Lung microvascular endothelial cell (primary cell): ENCODE data around the gene AGBL2. TPM values are rescaled to one million over a fixed set of nuclear protein-coding genes. Genes with fewer than 3 reads are reported as not detected.
A peak's percentile ranks its signal among the peaks of the same experiment; 100 is the strongest.
"Not testable (repeated sequence)": the region's sequence is repeated elsewhere in the genome, so short reads cannot be mapped to it uniquely, and the experiment has no call there.

Experiments
- DNase-seq, 2 donors: peaks; one replicate each; pipeline versions ENCODE4 v3.0.0 to v3.0.0-alpha.2; 2010; ENCODE audit warnings: low read depth in 2 of 2
- total RNA-seq: library from RNA; depleted of rRNA; stranded (reverse); fragments of >200 nt; gene quantifications from 2 replicates; pipeline ENCODE4 v1.2.1, GENCODE V29; 2014

AGBL2 gene
- total RNA-seq, 1 donor from 2014 or later: 0.20 TPM

DNA sequence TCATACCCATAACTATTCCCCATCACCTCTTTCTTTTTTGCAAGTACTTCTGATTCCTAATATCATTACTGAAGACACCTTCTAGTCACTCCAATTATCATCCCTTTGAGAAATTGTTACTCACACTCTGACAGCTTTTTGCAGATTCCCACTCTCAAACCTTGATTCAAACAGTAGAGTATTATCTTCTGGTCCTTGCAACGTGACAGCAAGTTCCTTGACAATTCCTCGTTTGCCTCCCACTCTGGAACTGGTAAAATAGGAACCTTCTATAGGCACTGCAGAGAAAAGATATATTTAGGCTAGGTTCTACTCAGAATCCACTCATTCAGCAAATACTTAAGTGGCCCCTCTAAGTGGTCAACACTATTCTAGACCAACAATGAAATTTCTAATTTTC, 23.2 kb downstream of the AGBL2 start:
- DNase-seq: no peak

- DNase-seq: no peak
Observed at GRCh38 chr11:47689480-47689879, 25.7 kb downstream of the AGBL2 start.

DNA sequence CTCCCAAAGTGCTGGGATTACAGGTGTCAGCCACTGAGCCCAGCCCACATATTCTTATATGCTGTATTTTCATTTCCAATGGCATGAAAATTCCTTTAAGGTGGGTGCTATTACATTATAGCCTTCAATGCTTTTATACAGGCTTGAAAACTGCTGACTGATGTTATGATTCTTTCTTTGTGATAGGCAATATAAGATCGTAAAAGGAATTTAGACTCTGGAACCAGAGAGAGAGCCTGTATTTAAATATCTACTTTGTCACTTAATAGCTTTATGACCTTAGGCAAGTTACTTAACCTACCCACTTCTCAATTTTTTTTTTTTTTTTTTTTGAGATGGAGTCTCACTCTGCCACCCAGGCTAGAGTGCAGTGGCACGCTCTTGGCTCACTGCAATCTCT, 26.2 kb downstream of the AGBL2 start:
- no peak for DNase-seq

- no peak for DNase-seq
Observed at GRCh38 chr11:47688111-47688510, 27.1 kb downstream of the AGBL2 start.

DNA sequence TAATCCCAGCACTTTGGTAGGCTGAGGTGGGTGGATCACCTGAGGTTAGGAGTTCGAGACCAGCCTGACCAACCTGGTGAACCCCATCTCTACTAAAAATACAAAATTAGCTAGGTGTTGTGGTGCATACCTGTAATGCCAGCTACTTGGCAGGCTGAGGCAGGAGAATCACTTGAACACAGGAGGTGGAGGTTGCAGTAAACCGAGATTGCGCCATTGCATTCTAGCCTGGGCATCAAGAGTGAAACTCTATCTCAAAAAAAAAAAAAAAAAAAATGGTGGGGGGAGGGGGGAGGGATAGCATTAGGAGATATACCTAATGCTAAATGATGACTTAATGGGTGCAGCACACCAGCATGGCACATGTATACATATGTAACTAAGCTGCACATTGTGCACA, 28.5 kb downstream of the AGBL2 start:
- not testable (repeated sequence) for DNase-seq

- no peak for DNase-seq
Observed at GRCh38 chr11:47686151-47686550, 29.0 kb downstream of the AGBL2 start.

- DNase-seq: no peak
Observed at GRCh38 chr11:47675851-47676250, 39.3 kb downstream of the AGBL2 start.

DNA sequence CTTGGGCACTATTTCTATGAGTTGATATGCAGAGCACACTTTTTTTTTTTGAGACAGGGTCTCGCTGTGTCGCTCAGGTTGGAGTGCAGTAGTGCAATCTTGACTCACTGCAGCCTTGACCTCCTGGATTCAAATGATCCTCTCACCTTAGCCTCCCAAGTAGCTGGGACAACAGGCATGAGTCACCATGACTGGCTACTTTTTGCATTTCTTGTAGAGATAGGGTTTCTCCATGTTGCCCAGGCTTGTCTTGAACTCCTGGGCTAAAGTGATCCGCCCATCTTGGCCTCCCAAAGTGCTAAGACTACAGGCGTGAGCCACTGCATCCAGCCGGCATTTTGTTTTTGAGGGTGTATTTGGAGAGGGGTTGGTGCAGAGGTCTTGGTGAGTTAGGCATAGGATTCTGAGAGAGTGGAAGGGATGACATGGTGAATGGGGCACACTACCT, 42.9 kb downstream of the AGBL2 start:
- DNase-seq: no peak

- no peak for DNase-seq
Observed at GRCh38 chr11:47669856-47670255, 45.3 kb downstream of the AGBL2 start.

GRCh38 chr11:47668665-47669064, 46.5 kb downstream of the AGBL2 start:
- peak; percentile 38 to 94 for DNase-seq

DNA sequence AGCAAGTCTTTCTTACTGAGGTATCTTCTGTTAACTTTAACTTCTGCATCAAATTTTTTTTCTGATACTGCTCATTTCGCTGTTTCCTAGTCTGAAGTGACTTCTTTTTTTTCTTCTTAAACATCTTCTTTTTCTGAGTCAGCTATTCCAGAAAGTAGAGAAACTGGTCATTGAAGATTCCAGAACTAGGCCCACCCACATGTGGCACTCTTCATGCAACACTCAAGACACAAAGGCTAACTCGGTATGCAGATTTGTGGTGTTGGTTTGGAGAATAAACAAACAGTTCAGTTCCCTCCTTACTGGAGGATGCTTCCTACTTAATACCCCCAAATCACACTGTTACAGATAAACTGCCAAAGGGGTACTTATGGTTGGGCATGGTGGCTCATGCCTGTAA, 47.6 kb downstream of the AGBL2 start:
- no peak for DNase-seq

- DNase-seq: no peak
Observed at GRCh38 chr11:47667135-47667534, 48.0 kb downstream of the AGBL2 start.

DNA sequence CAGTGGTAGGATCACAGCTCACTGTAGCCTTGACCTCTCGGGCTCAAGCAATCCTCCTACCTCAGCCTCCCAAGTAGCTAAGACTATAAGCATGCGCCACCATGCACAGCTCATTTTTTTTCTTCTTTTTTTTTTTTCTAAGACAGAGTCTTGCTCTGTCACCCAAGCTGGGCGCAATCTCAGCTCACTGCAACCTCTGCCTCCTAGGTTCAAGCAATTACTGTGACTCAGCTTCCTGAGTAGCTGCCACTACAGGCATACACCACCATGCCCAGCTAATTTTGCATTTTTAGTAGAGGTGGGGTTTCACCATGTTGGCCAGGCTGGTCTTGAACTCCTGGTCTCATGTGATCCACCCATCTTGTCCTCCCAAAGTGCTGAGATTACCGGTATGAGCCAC, 50.2 kb downstream of the AGBL2 start:
- peak in 1 of 2 donors; percentile 17 for DNase-seq

GRCh38 chr11:47661245-47661644, 53.9 kb downstream of the AGBL2 start:
- DNase-seq: no peak

GRCh38 chr11:47659276-47659675, 55.9 kb downstream of the AGBL2 start:
- DNase-seq: no peak

DNA sequence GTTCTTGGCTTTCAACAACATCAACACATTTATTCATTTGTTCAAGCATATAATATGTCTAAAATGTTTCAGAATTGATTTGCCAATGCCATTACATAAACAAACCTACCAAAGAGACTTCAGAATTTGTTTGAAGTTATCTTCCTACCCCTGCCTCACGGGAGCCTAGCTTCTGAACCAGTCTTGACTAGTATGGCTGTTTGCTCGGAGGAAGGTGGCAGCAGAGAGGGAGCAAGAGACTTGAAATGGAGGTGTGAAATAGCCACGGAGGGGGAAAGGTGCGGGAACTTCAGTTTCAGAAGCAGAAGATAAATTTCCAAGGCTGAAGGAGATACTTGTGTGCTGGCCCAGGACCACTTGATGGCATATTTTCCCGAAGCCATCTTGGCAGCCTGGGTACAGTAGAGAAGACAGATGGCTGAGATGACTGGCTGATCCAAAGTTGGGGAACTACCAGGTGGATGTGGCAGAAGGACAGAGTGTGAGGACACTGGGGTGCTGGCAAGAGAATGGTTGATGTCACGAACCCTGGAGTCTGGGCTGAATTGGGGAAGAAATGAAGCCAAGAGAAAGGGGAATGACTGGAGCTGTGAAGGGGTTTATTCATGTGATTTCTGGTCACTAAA, 58.8 kb downstream of the AGBL2 start:
- DNase-seq: no peak

DNA sequence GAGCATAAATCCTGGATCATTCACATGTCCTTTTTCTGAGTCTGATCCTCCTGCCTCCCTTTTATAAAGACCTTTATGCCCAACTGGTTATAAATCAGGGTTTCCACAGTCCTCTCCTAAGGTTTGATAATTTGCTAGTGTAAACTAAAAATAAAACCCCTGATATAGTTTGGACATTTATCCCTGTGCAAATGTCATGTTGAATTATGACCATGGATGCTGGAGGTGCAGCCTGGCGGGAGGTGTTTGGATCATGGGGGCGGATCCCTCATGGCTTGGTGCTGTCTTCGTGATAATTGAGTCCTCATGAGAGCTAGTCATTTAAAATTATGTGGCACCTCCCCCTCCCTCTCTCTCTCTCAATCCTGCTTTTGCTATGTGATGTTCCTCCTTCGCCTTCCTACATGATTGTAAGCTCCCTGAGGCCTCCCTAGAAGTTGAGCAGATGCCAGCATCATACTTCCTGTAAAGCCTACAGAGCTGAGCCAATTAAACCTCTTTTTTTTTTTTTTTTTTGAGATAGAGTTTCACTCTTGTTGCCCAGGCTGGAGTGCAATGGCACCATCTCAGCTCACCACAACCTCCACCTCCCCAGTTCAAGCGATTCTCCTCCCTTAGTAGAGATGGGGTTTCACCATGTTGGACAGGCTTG, 63.2 kb downstream of the AGBL2 start:
- DNase-seq: no peak

GRCh38 chr11:47649276-47649675, 65.9 kb downstream of the AGBL2 start:
- no peak for DNase-seq

- DNase-seq: no peak
Observed at GRCh38 chr11:47646019-47646418, 69.2 kb downstream of the AGBL2 start.

- DNase-seq: no peak
Observed at GRCh38 chr11:47645500-47645899, 69.7 kb downstream of the AGBL2 start.

- peak; percentile 98 to 99 for DNase-seq
Observed at GRCh38 chr11:47642099-47642855, 72.9 kb downstream of the AGBL2 start, which contains the start of gene MTCH2. TSS of gene MTCH2 (minus strand) at chr11:47642559. CDS start at chr11:47642465, 94 bp downstream.

GRCh38 chr11:47641600-47642098, 73.5 kb downstream of the AGBL2 start:
- peak; percentile 16 to 25 for DNase-seq
